Measurements from ENCODE around the gene POU2F1.

POU2F1 gene

GRCh38 chr1:167293057-167293456, 72.4 kb downstream of the POU2F1 start:
- Histone ChIP-seq H3K36me3 (ENCODE audit: control insufficient read depth, insufficient read depth, low read length) (no peaks in the 10 kb centered on the region), H3K4me3 (ENCODE audit: low read length) (no peak overlapping the region), H3K27ac (ENCODE audit: low read depth, low read length) (no peak overlapping the region), H3K4me1 (ENCODE audit: control insufficient read depth, insufficient read depth, low read length) (peaks cover 4% of the 10 kb centered on the region), H3K9ac (ENCODE audit: low read length) (no peak overlapping the region), H3K27me3 (ENCODE audit: control insufficient read depth, insufficient read depth, low read length) (no peaks in the 10 kb centered on the region)

- Histone ChIP-seq H3K27me3 (ENCODE audit: control insufficient read depth, insufficient read depth, low read length) (no peaks in the 10 kb centered on the region), H3K27ac (ENCODE audit: low read depth, low read length) (no peak overlapping the region), H3K4me3 (ENCODE audit: low read length) (no peak overlapping the region), H3K4me1 (ENCODE audit: control insufficient read depth, insufficient read depth, low read length) (no peaks in the 10 kb centered on the region), H3K9ac (ENCODE audit: low read length) (no peak overlapping the region), H3K36me3 (ENCODE audit: control insufficient read depth, insufficient read depth, low read length) (no peaks in the 10 kb centered on the region)
Observed at GRCh38 chr1:167294528-167294927, 73.8 kb downstream of the POU2F1 start.

GRCh38 chr1:167297222-167298214, 76.8 kb downstream of the POU2F1 start:
- H3K4me3 ChIP-seq (ENCODE audit: low read length), result no peak overlapping the region
- H3K36me3 ChIP-seq (ENCODE audit: control insufficient read depth, insufficient read depth, low read length), result no peaks in the 10 kb centered on the region
- H3K4me1 ChIP-seq (ENCODE audit: control insufficient read depth, insufficient read depth, low read length), result no peaks in the 10 kb centered on the region
- no peak overlapping the region for H3K9ac ChIP-seq (ENCODE audit: low read length)
- H3K27me3 ChIP-seq (ENCODE audit: control insufficient read depth, insufficient read depth, low read length), result no peaks in the 10 kb centered on the region
- no peak overlapping the region for H3K27ac ChIP-seq (ENCODE audit: low read depth, low read length)

GRCh38 chr1:167298325-167298724, 77.6 kb downstream of the POU2F1 start:
- Histone ChIP-seq H3K36me3 (ENCODE audit: control insufficient read depth, insufficient read depth, low read length) (no peaks in the 10 kb centered on the region), H3K4me3 (ENCODE audit: low read length) (no peak overlapping the region), H3K27me3 (ENCODE audit: control insufficient read depth, insufficient read depth, low read length) (no peaks in the 10 kb centered on the region), H3K27ac (ENCODE audit: low read depth, low read length) (no peak overlapping the region), H3K4me1 (ENCODE audit: control insufficient read depth, insufficient read depth, low read length) (no peaks in the 10 kb centered on the region), H3K9ac (ENCODE audit: low read length) (no peak overlapping the region)

- H3K9ac ChIP-seq (ENCODE audit: low read length), result no peak overlapping the region
- H3K4me1 ChIP-seq (ENCODE audit: control insufficient read depth, insufficient read depth, low read length), result no peaks in the 10 kb centered on the region
- H3K27ac ChIP-seq (ENCODE audit: low read depth, low read length), result no peak overlapping the region
- no peak overlapping the region for H3K4me3 ChIP-seq (ENCODE audit: low read length)
- no peaks in the 10 kb centered on the region for H3K27me3 ChIP-seq (ENCODE audit: control insufficient read depth, insufficient read depth, low read length)
- H3K36me3 ChIP-seq (ENCODE audit: control insufficient read depth, insufficient read depth, low read length), result no peaks in the 10 kb centered on the region
Observed at GRCh38 chr1:167301355-167301754, 80.7 kb downstream of the POU2F1 start.

GRCh38 chr1:167304165-167304564, 83.5 kb downstream of the POU2F1 start:
- Histone ChIP-seq H3K27me3 (ENCODE audit: control insufficient read depth, insufficient read depth, low read length) (no peaks in the 10 kb centered on the region), H3K4me3 (ENCODE audit: low read length) (no peak overlapping the region), H3K27ac (ENCODE audit: low read depth, low read length) (no peak overlapping the region), H3K9ac (ENCODE audit: low read length) (no peak overlapping the region), H3K36me3 (ENCODE audit: control insufficient read depth, insufficient read depth, low read length) (no peaks in the 10 kb centered on the region), H3K4me1 (ENCODE audit: control insufficient read depth, insufficient read depth, low read length) (no peaks in the 10 kb centered on the region)

GRCh38 chr1:167305059-167305705, 84.5 kb downstream of the POU2F1 start:
- Histone ChIP-seq H3K4me3 (ENCODE audit: low read length) (no peak overlapping the region), H3K36me3 (ENCODE audit: control insufficient read depth, insufficient read depth, low read length) (no peaks in the 10 kb centered on the region), H3K4me1 (ENCODE audit: control insufficient read depth, insufficient read depth, low read length) (no peaks in the 10 kb centered on the region), H3K27me3 (ENCODE audit: control insufficient read depth, insufficient read depth, low read length) (no peaks in the 10 kb centered on the region), H3K9ac (ENCODE audit: low read length) (no peak overlapping the region), H3K27ac (ENCODE audit: low read depth, low read length) (no peak overlapping the region)

DNA sequence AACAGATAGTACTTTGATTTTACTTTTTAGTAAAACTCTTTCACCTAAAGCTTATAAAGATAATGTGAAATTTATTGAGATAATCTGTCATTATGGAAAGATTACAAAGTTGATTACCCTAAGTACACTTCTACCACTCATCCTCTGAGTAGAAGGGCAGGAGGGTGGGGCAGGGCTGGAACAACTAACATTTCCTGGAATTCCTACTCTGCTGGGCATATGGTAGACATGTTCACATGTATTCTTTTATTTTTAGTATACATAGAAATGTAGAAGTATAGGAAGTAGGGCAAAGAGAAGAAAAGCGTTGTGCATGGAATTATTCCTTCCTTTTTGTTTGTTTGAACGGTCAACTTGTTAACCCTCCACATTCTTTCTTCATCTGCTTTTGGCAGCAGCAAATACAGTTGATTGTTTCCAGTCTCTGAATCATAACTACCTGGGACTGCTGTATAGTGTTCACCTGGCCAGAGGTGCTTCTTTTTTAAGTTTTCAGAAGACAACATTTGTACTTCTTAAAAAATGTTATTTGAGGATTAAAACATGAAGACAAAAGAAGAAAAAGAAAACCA, 85.1 kb downstream of the POU2F1 start:
- no peaks in the 10 kb centered on the region for H3K4me1 ChIP-seq (ENCODE audit: control insufficient read depth, insufficient read depth, low read length)
- H3K9ac ChIP-seq (ENCODE audit: low read length), result no peak overlapping the region
- H3K27me3 ChIP-seq (ENCODE audit: control insufficient read depth, insufficient read depth, low read length), result no peaks in the 10 kb centered on the region
- no peak overlapping the region for H3K4me3 ChIP-seq (ENCODE audit: low read length)
- H3K36me3 ChIP-seq (ENCODE audit: control insufficient read depth, insufficient read depth, low read length), result no peaks in the 10 kb centered on the region
- no peak overlapping the region for H3K27ac ChIP-seq (ENCODE audit: low read depth, low read length)

DNA sequence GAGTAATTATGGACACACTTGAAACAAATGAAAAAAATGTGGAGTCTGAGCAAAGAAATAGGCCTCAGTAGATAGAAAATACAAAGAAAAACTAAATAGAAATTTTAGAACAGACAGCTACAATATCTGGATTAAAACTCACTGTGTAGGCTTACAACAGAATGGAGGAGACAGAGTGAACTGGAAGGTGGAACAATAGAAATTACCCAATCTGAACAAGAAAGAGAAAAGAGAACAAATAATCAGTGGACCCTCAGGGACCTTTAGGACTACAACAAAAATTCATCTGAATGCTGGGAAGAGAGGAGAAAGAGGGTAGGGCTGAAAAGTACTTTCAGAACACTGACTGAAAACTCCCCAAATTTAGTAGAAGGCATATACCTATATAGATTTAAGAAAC, 90.0 kb downstream of the POU2F1 start:
- Histone ChIP-seq H3K4me1 (ENCODE audit: control insufficient read depth, insufficient read depth, low read length) (no peaks in the 10 kb centered on the region), H3K9ac (ENCODE audit: low read length) (no peak overlapping the region), H3K27me3 (ENCODE audit: control insufficient read depth, insufficient read depth, low read length) (no peaks in the 10 kb centered on the region), H3K27ac (ENCODE audit: low read depth, low read length) (no peak overlapping the region), H3K36me3 (ENCODE audit: control insufficient read depth, insufficient read depth, low read length) (no peaks in the 10 kb centered on the region), H3K4me3 (ENCODE audit: low read length) (no peak overlapping the region)

- Histone ChIP-seq H3K36me3 (ENCODE audit: control insufficient read depth, insufficient read depth, low read length) (no peaks in the 10 kb centered on the region), H3K9ac (ENCODE audit: low read length) (no peak overlapping the region), H3K4me1 (ENCODE audit: control insufficient read depth, insufficient read depth, low read length) (no peaks in the 10 kb centered on the region), H3K4me3 (ENCODE audit: low read length) (no peak overlapping the region), H3K27ac (ENCODE audit: low read depth, low read length) (no peak overlapping the region), H3K27me3 (ENCODE audit: control insufficient read depth, insufficient read depth, low read length) (no peaks in the 10 kb centered on the region)
Observed at GRCh38 chr1:167312871-167313270, 92.2 kb downstream of the POU2F1 start.

DNA sequence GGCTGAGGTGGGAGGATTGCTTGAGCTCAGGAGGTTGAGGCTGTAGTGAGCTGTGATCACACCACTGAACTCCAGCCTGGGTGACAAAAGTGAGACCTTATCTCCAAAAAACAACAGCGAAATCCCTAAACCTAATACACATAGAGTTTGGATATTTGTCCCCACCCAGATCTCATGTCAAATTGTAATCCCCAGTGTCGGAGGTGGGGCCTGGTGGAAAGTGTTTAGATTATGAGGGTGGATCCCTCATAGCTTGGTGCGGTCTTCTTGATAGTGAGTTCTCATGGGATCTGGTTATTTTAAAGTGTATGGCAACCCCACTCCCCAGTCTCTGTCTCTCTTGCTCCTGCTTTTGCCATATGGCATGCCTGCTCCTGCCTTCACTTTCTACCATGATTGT, 94.0 kb downstream of the POU2F1 start:
- no peak overlapping the region for H3K27ac ChIP-seq (ENCODE audit: low read depth, low read length)
- H3K9ac ChIP-seq (ENCODE audit: low read length), result no peak overlapping the region
- no peaks in the 10 kb centered on the region for H3K27me3 ChIP-seq (ENCODE audit: control insufficient read depth, insufficient read depth, low read length)
- no peaks in the 10 kb centered on the region for H3K36me3 ChIP-seq (ENCODE audit: control insufficient read depth, insufficient read depth, low read length)
- no peak overlapping the region for H3K4me3 ChIP-seq (ENCODE audit: low read length)
- no peaks in the 10 kb centered on the region for H3K4me1 ChIP-seq (ENCODE audit: control insufficient read depth, insufficient read depth, low read length)

DNA sequence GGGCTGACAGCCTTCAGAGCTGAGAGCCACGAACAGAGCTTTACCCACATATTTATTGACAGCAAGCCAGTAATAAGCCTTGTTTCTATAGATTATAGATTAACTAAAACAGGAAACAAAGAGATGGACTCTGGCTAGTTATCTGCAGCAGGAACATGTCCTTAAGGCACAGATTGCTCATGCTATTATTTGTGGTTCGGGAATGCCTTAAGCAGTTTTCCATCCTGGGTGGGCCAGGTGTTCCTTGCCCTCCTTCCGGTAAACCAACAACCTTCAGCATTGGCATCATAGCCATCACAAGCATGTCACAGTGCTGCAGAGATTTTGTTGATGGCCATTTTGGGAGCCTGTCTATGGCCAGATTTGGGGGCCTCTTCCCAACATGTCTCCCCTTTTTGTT, 96.8 kb downstream of the POU2F1 start:
- no peaks in the 10 kb centered on the region for H3K4me1 ChIP-seq (ENCODE audit: control insufficient read depth, insufficient read depth, low read length)
- no peaks in the 10 kb centered on the region for H3K27me3 ChIP-seq (ENCODE audit: control insufficient read depth, insufficient read depth, low read length)
- H3K36me3 ChIP-seq (ENCODE audit: control insufficient read depth, insufficient read depth, low read length), result no peaks in the 10 kb centered on the region
- no peak overlapping the region for H3K4me3 ChIP-seq (ENCODE audit: low read length)
- H3K27ac ChIP-seq (ENCODE audit: low read depth, low read length), result no peak overlapping the region
- no peak overlapping the region for H3K9ac ChIP-seq (ENCODE audit: low read length)

Measured in rectal smooth muscle tissue (tissue), 1 donor.